Brain microvascular endothelial cell (primary cell): ENCODE data around the gene BTG3.

Experiments used
- DNase-seq: peaks from one replicate; pipeline ENCODE4 v3.0.0-alpha.2; 2020
- H3K27ac ChIP-seq: fragments of 250-450 bp; sonication (Bioruptor Pico); 2 replicates; pipeline ENCODE4 v1.5.1; 2020; ENCODE audit warnings: mild to moderate bottlenecking, moderate library complexity
- H3K27me3 ChIP-seq: fragments of 250-450 bp; sonication (Bioruptor Pico); replicated peaks from 2 replicates; pipeline ENCODE4 v1.5.1; 2020; ENCODE audit warnings: mild to moderate bottlenecking
- H3K36me3 ChIP-seq: fragments of 250-450 bp; sonication (Bioruptor Pico); replicated peaks from 2 replicates; pipeline ENCODE4 v1.5.1; 2020; ENCODE audit warnings: mild to moderate bottlenecking
- H3K4me3 ChIP-seq: 2 replicates; pipeline ENCODE4 v1.5.1; 2011; ENCODE audit warnings: low read depth, mild to moderate bottlenecking, control low read depth, low read length, moderate library complexity
- in situ Hi-C: cut with HindIII; loops from 2 replicates; pipeline ENCODE4 v1.10.0; 2017; ENCODE audit warnings: low sequenced_read_pairs, low pct_ligation_motif_present
- TF ChIP-seq, protein P1 (sequence below): IDR thresholded peaks from 2 replicates; pipeline ENCODE4 v1.5.1; 2011; ENCODE audit warnings: low read depth, mild to moderate bottlenecking, moderate library complexity, low read length, control low read depth, inconsistent platforms; ENCODE audit errors: missing control alignments

BTG3 gene, protein sequence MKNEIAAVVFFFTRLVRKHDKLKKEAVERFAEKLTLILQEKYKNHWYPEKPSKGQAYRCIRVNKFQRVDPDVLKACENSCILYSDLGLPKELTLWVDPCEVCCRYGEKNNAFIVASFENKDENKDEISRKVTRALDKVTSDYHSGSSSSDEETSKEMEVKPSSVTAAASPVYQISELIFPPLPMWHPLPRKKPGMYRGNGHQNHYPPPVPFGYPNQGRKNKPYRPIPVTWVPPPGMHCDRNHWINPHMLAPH

DNA sequence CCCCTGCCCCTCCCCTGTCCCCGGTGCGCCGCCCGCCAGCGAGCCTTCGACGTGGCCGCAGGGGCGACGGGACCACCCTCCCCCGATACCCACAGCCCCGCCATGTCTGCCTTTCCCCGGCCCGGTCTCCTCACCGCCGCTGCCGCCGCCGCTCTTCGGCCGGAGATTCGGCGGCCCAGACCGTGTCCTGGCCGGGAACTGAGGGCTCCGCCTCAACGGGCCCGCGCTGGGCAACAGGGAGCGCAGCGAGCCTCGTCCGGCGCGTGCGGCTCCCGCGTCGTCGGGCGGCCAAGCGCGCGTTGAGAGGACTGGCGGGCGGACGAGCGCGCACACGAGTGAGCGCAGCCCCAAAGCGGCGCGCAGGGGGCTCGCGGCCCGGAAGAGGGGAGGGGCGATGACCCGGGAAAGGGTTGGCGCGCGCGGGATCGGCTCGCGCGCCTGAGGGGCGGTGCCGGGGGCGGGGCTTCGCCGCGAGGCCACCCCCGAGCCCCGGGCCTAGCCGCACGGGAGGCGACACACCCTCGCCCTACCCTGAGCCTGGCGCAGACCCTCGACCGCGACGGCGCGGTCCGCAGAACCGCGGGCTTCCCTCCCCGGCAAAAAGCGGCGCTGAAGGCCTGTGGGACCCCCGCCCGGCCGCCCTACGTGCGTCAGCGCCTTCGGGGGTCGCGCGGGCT is at the start of gene BTG3:
Gene BTG3 (minus strand): TSS at position 337 of the 677 bp plus-strand sequence. CDS start 3,757 bp downstream, outside the sequence.
- in situ Hi-C loops: no loop called here
- peak within 1 kb of the TSS; percentile 87 for H3K4me3 ChIP-seq
- no peaks in the 10 kb centered on the region for H3K27me3 ChIP-seq
- peak within 1 kb of the TSS; percentile 85 for H3K27ac ChIP-seq
- peak; percentile 33 for DNase-seq
- H3K36me3 ChIP-seq: no peaks in the 10 kb centered on the region
- TF ChIP-seq, protein P1, sequence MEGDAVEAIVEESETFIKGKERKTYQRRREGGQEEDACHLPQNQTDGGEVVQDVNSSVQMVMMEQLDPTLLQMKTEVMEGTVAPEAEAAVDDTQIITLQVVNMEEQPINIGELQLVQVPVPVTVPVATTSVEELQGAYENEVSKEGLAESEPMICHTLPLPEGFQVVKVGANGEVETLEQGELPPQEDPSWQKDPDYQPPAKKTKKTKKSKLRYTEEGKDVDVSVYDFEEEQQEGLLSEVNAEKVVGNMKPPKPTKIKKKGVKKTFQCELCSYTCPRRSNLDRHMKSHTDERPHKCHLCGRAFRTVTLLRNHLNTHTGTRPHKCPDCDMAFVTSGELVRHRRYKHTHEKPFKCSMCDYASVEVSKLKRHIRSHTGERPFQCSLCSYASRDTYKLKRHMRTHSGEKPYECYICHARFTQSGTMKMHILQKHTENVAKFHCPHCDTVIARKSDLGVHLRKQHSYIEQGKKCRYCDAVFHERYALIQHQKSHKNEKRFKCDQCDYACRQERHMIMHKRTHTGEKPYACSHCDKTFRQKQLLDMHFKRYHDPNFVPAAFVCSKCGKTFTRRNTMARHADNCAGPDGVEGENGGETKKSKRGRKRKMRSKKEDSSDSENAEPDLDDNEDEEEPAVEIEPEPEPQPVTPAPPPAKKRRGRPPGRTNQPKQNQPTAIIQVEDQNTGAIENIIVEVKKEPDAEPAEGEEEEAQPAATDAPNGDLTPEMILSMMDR: no peak

GRCh38 chr21:17660862-17661261 is 48.2 kb upstream of the BTG3 start:
- DNase-seq: no peak
- TF ChIP-seq, protein P1: no peak
- Histone ChIP-seq H3K27me3 (no peaks in the 10 kb centered on the region), H3K4me3 (no peak overlapping the region), H3K36me3 (no peaks in the 10 kb centered on the region), H3K27ac (no peak overlapping the region)
- in situ Hi-C loops: no loop called here

DNA sequence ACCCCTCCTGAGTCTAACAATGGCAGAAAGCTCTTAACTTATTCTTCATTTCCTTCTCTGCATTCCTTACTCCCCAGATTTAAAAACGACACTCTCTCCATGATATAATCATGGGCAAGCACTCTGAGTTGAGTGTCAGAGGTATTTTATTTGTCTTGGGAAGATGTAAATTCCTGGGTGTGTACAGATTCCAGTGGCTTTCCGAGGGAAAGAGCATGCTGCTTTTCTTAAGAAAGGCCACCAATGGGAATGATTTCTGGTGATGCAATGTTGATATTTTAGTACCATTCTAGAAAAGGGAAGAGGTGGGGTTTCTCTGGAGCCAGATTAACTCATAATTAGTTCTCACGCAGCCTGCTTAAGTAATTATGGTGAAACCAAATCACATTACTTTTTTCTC is 47.8 kb upstream of the BTG3 start:
- in situ Hi-C loops: no loop called here
- Histone ChIP-seq H3K27ac (no peak overlapping the region), H3K4me3 (no peak overlapping the region), H3K36me3 (no peaks in the 10 kb centered on the region), H3K27me3 (no peaks in the 10 kb centered on the region)
- DNase-seq: no peak
- TF ChIP-seq, protein P1: no peak

GRCh38 chr21:17658931-17659330 is 46.2 kb upstream of the BTG3 start:
- no peak overlapping the region for H3K27ac ChIP-seq
- no peak for DNase-seq
- no peaks in the 10 kb centered on the region for H3K27me3 ChIP-seq
- H3K4me3 ChIP-seq: no peak overlapping the region
- in situ Hi-C loops: no loop called here
- no peaks in the 10 kb centered on the region for H3K36me3 ChIP-seq
- TF ChIP-seq, protein P1: no peak

- no peak overlapping the region for H3K4me3 ChIP-seq
- TF ChIP-seq, protein P1: no peak
- no peak overlapping the region for H3K27ac ChIP-seq
- in situ Hi-C loops: no loop called here
- no peak for DNase-seq
- H3K36me3 ChIP-seq: no peaks in the 10 kb centered on the region
- H3K27me3 ChIP-seq: no peaks in the 10 kb centered on the region
Measured at GRCh38 chr21:17651526-17651925, 38.8 kb upstream of the BTG3 start.
